Measurements from ENCODE around the gene ZNF532.
"Not testable (repeated sequence)": the region's sequence is repeated elsewhere in the genome, so short reads cannot be mapped to it uniquely, and the experiment has no call there.

ZNF532 gene, protein sequence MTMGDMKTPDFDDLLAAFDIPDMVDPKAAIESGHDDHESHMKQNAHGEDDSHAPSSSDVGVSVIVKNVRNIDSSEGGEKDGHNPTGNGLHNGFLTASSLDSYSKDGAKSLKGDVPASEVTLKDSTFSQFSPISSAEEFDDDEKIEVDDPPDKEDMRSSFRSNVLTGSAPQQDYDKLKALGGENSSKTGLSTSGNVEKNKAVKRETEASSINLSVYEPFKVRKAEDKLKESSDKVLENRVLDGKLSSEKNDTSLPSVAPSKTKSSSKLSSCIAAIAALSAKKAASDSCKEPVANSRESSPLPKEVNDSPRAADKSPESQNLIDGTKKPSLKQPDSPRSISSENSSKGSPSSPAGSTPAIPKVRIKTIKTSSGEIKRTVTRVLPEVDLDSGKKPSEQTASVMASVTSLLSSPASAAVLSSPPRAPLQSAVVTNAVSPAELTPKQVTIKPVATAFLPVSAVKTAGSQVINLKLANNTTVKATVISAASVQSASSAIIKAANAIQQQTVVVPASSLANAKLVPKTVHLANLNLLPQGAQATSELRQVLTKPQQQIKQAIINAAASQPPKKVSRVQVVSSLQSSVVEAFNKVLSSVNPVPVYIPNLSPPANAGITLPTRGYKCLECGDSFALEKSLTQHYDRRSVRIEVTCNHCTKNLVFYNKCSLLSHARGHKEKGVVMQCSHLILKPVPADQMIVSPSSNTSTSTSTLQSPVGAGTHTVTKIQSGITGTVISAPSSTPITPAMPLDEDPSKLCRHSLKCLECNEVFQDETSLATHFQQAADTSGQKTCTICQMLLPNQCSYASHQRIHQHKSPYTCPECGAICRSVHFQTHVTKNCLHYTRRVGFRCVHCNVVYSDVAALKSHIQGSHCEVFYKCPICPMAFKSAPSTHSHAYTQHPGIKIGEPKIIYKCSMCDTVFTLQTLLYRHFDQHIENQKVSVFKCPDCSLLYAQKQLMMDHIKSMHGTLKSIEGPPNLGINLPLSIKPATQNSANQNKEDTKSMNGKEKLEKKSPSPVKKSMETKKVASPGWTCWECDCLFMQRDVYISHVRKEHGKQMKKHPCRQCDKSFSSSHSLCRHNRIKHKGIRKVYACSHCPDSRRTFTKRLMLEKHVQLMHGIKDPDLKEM (N-terminal part only)

GRCh38 chr18:58864146-58865032, at the start of gene ZNF532:
Gene ZNF532, plus strand, starts transcription at chr18:58864877. CDS start in a region left out here.
- DNase-seq: no peak

- no peak for DNase-seq
These were observed 45.6 kb upstream of the ZNF532 start for GRCh38 chr18:58819051-58819450.

GRCh38 chr18:58820251-58820650, 44.4 kb upstream of the ZNF532 start:
- DNase-seq: no peak

DNA sequence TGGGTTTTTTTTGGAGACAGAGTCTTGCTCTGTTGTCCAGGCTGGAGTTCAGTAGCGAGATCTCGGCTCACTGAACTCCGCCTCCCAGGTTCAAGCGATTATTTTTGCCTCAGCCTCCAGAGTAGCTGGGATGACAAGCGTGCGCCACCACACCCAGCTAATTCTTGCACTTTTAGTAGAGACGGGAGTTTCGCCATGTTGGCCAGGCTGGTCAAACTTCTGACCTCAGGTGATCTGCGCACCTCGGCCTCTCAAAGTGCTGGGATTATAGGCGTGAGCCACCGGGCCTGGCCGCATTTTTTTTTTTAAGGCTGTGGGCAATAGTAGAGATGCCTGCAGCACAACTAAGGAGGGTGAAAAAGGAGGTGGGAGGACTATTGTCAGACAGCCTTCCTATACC, 41.7 kb upstream of the ZNF532 start:
- DNase-seq: no peak

- no peak for DNase-seq
These were observed 41.3 kb upstream of the ZNF532 start for GRCh38 chr18:58823412-58823811.

DNA sequence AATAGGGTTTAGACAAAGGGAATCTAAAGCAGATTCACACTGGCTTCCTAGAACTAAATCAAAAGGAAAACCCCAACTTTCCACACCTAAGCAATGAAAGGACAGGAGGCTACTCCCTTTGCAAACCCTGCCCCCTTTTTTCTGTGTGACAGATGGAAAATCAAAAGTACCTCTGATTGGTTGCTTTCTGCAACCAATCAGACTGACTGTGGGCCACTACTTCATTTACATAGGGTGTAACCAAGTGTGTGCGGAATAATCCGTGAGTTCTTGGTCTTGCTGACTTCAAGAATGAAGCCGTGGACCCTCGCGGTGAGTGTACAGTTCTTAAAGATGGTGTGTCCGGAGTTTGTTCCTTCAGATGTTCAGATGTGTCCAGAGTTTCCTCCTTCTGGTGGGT, 37.8 kb upstream of the ZNF532 start:
- not testable (repeated sequence) for DNase-seq

- DNase-seq: no peak
These were observed 37.2 kb upstream of the ZNF532 start for GRCh38 chr18:58827428-58827827.

DNA sequence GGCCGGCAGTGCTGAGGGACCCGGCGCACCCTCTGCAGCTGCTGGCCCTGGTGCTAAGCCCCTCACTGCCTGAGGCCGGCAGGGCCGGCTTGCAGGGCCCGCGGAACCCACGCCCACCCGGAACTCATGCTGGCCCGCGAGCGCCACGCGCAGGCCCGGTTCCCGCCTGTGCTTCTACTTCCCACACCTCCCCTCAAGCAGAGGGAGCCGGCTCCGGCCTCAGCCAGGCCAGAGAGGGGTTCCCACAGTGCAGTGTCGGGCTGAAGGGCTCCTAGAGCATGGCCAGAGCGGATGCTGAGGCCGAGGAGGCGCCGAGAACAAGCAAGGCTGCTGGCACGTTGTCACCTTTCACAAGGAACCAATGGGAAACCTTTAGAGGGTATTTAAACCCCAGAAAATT, 36.8 kb upstream of the ZNF532 start:
- no peak for DNase-seq

DNA sequence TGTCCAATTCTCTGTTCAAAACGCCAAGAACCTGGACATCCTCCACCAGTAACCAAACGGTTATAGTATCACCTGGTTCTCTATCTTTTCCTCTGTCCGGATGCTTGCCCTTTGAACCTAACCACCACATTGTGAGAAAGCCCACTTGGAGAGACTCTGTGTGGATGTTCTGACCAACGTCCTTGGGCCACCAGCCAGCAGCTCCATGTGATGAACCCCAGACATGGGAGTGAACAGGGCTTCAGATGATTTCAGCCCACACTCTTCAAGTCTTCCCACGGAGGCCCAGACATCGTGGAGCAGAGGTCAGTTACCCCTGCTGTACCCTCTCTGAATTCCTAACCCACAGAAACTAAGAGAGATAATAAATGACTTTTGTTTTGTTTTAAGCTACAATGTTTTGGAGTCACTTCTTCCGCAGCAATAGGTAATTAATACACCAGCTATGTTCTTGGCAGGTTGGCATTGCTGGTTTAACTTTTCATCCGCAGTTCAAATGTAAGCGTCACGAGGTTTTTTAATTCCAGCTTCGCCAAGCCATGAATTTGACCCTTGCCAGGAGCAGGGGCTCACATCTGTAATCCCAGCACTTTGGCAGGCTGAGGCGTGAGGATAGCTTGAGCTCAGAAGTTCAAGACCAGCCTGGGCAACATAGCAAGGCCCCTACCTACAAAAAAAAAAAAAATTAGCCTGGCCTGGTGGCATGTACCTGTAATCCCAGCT, 36.1 kb upstream of the ZNF532 start:
- no peak for DNase-seq

DNA sequence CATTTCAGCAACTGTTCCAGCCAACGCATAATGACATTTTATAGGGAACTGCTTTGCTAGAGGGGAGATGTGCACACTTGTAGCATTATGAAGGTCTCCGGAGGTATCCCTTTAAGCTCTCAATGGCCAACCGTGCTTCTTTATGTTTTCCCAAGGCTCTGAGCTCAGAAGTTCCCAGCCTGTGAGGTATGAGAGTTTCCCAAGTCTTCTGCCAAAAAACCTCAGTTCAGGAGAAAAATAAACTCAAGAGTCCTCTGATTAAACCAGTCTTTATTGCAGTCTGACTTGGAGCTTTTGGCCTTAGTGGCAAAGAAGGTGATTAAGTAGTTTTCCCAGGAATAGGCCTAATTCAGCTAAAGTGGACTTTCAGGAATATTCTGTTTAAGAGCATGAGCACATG, 35.4 kb upstream of the ZNF532 start:
- no peak for DNase-seq

DNA sequence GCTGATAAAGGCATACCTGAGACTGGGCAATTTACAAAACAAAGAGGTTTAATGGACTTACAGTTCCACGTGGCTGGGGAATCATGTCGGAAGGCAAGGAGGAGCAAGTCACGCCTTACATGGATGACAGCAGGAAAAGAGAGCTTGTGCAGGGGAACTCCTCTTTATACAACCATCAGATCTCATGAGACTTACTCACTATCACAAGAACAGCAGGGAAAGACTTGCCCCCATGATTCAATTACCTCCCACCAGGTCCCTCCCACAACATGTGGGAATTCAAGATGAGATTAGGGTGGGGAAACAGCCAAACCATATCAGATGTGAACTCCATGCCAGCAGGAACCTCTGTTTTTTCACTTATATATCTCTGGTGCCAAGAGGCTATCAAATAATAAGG, 34.8 kb upstream of the ZNF532 start:
- not testable (repeated sequence) for DNase-seq

DNA sequence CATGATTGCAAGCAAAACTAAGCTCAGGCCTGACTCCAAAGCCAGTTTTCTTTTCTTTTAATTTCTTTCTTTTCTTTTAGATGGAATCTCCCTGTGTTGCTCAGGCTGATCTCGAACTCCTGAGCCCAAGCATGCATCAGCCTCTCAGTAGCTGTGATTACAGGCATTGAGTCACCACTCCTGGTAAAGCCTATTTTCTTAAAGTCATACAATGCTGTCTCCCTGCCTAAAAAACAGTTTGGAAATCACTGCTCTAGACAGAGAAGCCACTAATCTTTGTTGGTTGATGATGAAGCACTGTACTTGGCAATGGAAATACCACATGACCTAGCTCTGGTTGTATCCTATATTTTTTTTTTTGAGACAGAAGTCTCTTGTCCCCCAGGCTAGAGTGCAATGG, 33.1 kb upstream of the ZNF532 start:
- DNase-seq: peak; percentile 24

DNA sequence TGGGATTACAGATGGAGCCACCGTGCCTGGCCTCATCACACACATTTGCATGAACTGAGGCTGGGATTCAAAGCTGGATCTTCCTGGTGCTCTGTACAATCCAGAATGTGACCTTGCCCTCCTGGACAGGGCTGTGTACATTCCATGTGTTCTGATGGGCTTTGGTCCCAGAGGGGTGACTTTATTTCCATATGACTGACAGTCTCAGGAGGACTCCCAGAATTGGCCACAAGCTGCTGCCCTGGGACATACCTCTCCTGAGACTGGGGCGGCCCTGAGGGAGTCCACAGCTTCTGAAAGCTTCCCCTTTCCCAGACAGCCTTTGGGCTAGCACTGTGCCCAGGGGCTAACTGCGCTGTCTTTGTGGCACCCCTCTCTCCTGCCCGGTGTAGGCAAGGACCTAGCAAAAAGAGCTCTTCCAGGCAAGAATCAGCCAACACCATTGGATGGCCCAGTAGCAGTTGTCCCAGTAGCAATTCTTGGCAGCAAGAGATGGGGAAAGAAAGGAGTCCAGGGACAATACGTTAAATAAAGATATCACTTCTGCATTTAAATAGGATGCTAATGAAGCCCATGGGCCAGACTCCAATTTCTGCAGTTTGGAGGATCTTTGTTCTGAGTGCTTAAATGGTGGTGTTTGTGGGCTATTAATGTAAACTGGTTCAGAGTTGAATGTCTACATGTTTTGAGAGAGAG, 26.4 kb upstream of the ZNF532 start:
- no peak for DNase-seq

- no peak for DNase-seq
These were observed 25.7 kb upstream of the ZNF532 start for GRCh38 chr18:58838946-58839345.

GRCh38 chr18:58842978-58843687, 21.5 kb upstream of the ZNF532 start:
- no peak for DNase-seq

GRCh38 chr18:58843688-58844035, 21.0 kb upstream of the ZNF532 start:
- DNase-seq: no peak

GRCh38 chr18:58844871-58845270, 19.8 kb upstream of the ZNF532 start:
- DNase-seq: no peak

DNA sequence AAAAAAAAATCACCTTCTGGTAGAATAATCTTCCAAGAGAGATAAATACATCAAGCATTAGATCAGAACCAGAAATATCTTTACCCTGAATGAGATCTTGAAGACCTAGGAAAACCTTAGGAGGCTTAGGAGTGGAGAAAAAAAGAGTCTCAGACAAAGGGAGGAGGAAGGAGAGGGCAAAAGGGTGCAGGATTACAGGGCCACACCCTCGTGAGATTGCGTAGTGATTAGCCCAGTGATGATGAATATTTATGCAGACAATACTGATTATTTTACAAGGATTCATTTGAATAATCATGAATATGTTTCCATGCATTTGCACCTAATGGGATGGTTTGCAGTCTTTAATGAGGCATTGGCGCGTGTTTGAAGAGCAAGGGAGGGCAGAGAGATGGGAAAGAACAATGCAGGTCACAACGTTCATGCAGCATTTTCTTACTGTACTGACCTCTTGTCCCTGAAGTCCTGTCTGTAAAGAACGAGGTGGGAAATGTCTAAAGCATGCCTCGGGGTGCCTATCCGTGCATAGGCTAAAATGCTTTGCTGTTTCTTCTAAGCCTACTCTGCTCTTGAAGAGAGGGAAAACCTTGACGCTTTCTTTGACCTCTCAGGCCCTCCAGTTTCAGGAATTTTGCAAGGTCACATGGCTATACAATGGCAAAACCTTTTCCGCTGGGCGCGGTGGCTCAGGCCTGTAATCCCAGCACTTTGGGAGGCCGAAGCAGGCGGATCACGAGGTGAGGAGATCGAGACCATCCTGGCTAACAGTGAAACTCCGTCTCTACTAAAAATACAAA, 18.6 kb upstream of the ZNF532 start:
- DNase-seq: no peak

DNA sequence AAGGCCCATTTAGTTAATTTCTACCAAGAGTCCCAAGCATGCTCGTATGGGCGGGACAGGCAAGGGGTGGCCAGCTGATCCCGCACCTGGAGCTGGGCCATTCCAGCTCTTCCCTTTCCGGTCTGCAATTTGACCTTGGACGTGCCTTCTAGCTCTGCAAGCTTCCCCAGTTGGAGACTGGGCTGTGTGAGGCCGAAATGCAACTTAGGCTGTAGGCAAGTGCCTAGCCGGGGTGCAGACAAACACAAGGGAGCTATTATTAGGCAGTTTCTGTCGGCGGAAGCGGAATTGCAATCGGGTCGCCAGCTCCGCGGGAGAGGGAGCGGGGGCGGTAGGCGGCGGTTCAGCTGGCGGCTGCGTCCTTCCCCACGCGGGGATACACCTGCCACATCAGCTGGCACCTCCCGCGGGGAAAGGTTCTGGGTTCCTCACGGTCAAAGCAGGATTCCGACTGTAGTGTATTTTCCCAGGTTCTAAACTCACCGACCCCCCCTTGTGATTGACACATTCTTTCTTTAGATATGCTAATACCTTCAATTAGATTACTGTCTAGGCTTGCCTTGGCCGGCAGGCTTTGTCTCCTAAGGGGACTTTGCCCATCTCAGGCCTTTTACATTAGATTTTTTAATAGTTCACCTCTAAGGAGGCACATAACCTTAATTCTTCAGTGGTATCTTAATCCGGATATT, 17.1 kb upstream of the ZNF532 start:
- no peak for DNase-seq
